HFFc6 (cell line): ENCODE results near the gene TTC8. TPM values are rescaled to one million over a fixed set of nuclear protein-coding genes. Genes with fewer than 3 reads are reported as not detected.
"Not testable (repeated sequence)": the region's sequence is repeated elsewhere in the genome, so short reads cannot be mapped to it uniquely, and the experiment has no call there.

Experiments
- DNase-seq: peaks from one replicate; pipeline ENCODE4 v3.0.0-alpha.2; 2018
- H3K27ac Mint-ChIP-seq: 2 replicates; pipeline ENCODE4 v1.8.0; 2020; ENCODE audit warnings: mild to moderate bottlenecking, mixed read lengths
- H3K27me3 Mint-ChIP-seq: 2 replicates; pipeline ENCODE4 v1.8.0; 2021; ENCODE audit warnings: mild to moderate bottlenecking, moderate library complexity, mixed read lengths; ENCODE audit not compliant: insufficient read depth
- H3K36me3 Mint-ChIP-seq: 2 replicates; pipeline ENCODE4 v1.8.0; 2021; ENCODE audit warnings: low read depth, mixed read lengths
- H3K4me1 Mint-ChIP-seq: 2 replicates; pipeline ENCODE4 v1.8.0; 2020; ENCODE audit warnings: low read depth, mixed read lengths
- H3K4me3 Mint-ChIP-seq: 2 replicates; pipeline ENCODE4 v1.8.0; 2020; ENCODE audit warnings: mild to moderate bottlenecking, moderate library complexity, mixed read lengths
- H3K9me3 Mint-ChIP-seq: 2 replicates; pipeline ENCODE4 v1.8.0; 2020; ENCODE audit warnings: mild to moderate bottlenecking, mixed read lengths
- CTCF ChIP-seq: fragments of 200-600 bp; sonication (generic); IDR thresholded peaks from 2 replicates; pipeline ENCODE4 v1.5.0; 2021; ENCODE audit warnings: antibody characterized with exemption, mild to moderate bottlenecking
- total RNA-seq, 6 experiments: library from RNA; stranded (reverse); fragmentation: NEBNext Ultra II Directional; extraction: Animal tissue kit (Norgen Biotek cat#: 25700); gene quantifications; 2 replicates in 1 of 6; 3 replicates in 5 of 6; pipeline ENCODE4 v1.2.3, GENCODE V29; 2021

The TTC8 gene
- total RNA-seq, 6 experiments from 2014 or later, result 51.3 to 70.0 (median 58.5) TPM

GRCh38 chr14:88808359-88808758 lies 16.1 kb upstream of the TTC8 start:
- H3K27ac Mint-ChIP-seq, result no peak overlapping the region

GRCh38 chr14:88815980-88816379 lies 8.5 kb upstream of the TTC8 start:
- H3K36me3 Mint-ChIP-seq, result no peaks in the 10 kb centered on the region
- no peak overlapping the region for H3K4me3 Mint-ChIP-seq
- no peak for TF ChIP-seq CTCF
- H3K27me3 Mint-ChIP-seq, result no peaks in the 10 kb centered on the region; the same call in 1 of the 2 replicates
- no peaks in the 10 kb centered on the region for H3K9me3 Mint-ChIP-seq
- H3K4me1 Mint-ChIP-seq, result peaks cover 8% of the 10 kb centered on the region
- H3K27ac Mint-ChIP-seq, result no peak overlapping the region
- no peak for DNase-seq

More at GRCh38 chr14:88808359-88808758, 16.1 kb upstream of the TTC8 start:
- Mint-ChIP-seq H3K9me3 (peaks cover 21% of the 10 kb centered on the region), H3K27me3 (peaks cover 1% of the 10 kb centered on the region; the same call in 1 of the 2 replicates), H3K4me3 (no peak overlapping the region), H3K36me3 (peaks cover 27% of the 10 kb centered on the region; the same call in 1 of the 2 replicates), H3K4me1 (peaks cover 10% of the 10 kb centered on the region)
- TF ChIP-seq CTCF, result no peak
- DNase-seq, result no peak

GRCh38 chr14:88818018-88818417 lies 6.4 kb upstream of the TTC8 start:
- Mint-ChIP-seq H3K4me3 (no peak overlapping the region), H3K27me3 (no peaks in the 10 kb centered on the region), H3K36me3 (no peaks in the 10 kb centered on the region), H3K4me1 (peaks cover 18% of the 10 kb centered on the region), H3K27ac (no peak overlapping the region), H3K9me3 (no peaks in the 10 kb centered on the region)
- DNase-seq, result no peak
- TF ChIP-seq CTCF, result no peak

- H3K4me1 Mint-ChIP-seq, result peaks cover 24% of the 10 kb centered on the region
- not testable (repeated sequence) for H3K4me3 Mint-ChIP-seq, H3K27me3 Mint-ChIP-seq, H3K27ac Mint-ChIP-seq, DNase-seq, H3K36me3 Mint-ChIP-seq, H3K9me3 Mint-ChIP-seq
Measured at GRCh38 chr14:88819674-88820073, 4.8 kb upstream of the TTC8 start.

- H3K4me1 Mint-ChIP-seq, result peaks cover 32% of the 10 kb centered on the region
- no peaks in the 10 kb centered on the region for H3K27me3 Mint-ChIP-seq
- H3K27ac Mint-ChIP-seq, result no peak overlapping the region
- H3K9me3 Mint-ChIP-seq, result 0 out of 2 replicates have a peak, but pooled peaks cover 5% of the 10 kb centered on the region
- DNase-seq, result no peak
- no peak overlapping the region for H3K4me3 Mint-ChIP-seq
- peaks cover 8% of the 10 kb centered on the region for H3K36me3 Mint-ChIP-seq
- no peak for TF ChIP-seq CTCF
Measured at GRCh38 chr14:88821378-88821777, 3.1 kb upstream of the TTC8 start.

GRCh38 chr14:88821888-88822287 lies 2.6 kb upstream of the TTC8 start:
- Mint-ChIP-seq H3K4me1 (peaks cover 35% of the 10 kb centered on the region), H3K36me3 (peaks cover 8% of the 10 kb centered on the region), H3K27ac (no peak overlapping the region), H3K27me3 (no peaks in the 10 kb centered on the region), H3K4me3 (no peak overlapping the region), H3K9me3 (0 out of 2 replicates have a peak, but pooled peaks cover 5% of the 10 kb centered on the region)
- DNase-seq, result no peak
- no peak for TF ChIP-seq CTCF
